B cell (primary cell): ENCODE measurements around the gene PRSS50. TPM values are rescaled to one million over a fixed set of nuclear protein-coding genes. Genes with fewer than 3 reads are reported as not detected.

Source experiments
- ATAC-seq: fragments of 200-7000 bp; cut with Tn5 transposase; one replicate; pipeline ENCODE4 v1.10.0; 2021; ENCODE audit warnings: low read depth, mild to moderate bottlenecking, moderate number of reproducible peaks, moderate library complexity
- CTCF ChIA-PET: fragments of 350-600 bp; sonication (Branson Sonifier 250); formaldehyde crosslinking; loops from one replicate; lab custom pipeline; 2021; ENCODE audit warnings: antibody characterized with exemption, inconsistent platforms; lab: Charles Lee
- POLR2A ChIA-PET: fragments of 350-600 bp; sonication (Branson Sonifier 250); formaldehyde crosslinking; loops from one replicate; lab custom pipeline; 2021; ENCODE audit warnings: antibody characterized with exemption; lab: Charles Lee
- DNase-seq: peaks from one replicate; pipeline ENCODE4 v3.0.0; 2013
- H2AFZ ChIP-seq: 2 replicates; pipeline ENCODE4 v1.6.1; 2012; ENCODE audit warnings: mild to moderate bottlenecking, low read depth, low read length; ENCODE audit not compliant: insufficient read depth, poor library complexity, severe bottlenecking
- H3K27ac ChIP-seq, 2 donors: 1 replicate in 1 of 2; 2 replicates in 1 of 2; pipeline ENCODE4 v1.5.1; 2012 to 2013; ENCODE audit warnings: low read length in 2 of 2, mild to moderate bottlenecking in 2 of 2, moderate library complexity in 1 of 2
- H3K27me3 ChIP-seq, 4 experiments: fragments of 200-600 bp in 1 of 4; sonication (generic) in 1 of 4; replicated peaks in 1 of 4; 1 replicate in 2 of 4; 2 replicates in 2 of 4; pipeline versions ENCODE4 v1.6.1 to v1.7.0; 2013 to 2016; ENCODE audit warnings: low read length in 3 of 4, mild to moderate bottlenecking in 2 of 4, mixed read lengths in 1 of 4, moderate library complexity in 1 of 4; ENCODE audit not compliant: insufficient read depth in 4 of 4, control insufficient read depth in 3 of 4; ENCODE audit errors: control extremely low read depth in 1 of 4
- H3K36me3 ChIP-seq, 2 experiments: replicated peaks in 1 of 2; 1 replicate in 1 of 2; 2 replicates in 1 of 2; pipeline versions ENCODE4 v1.6.1 to v1.7.1; 2013; ENCODE audit warnings: low read length in 1 of 2; ENCODE audit not compliant: insufficient read depth in 2 of 2, control insufficient read depth in 1 of 2; ENCODE audit errors: control extremely low read depth in 1 of 2, extremely low read depth in 1 of 2
- H3K4me1 ChIP-seq, 2 donors: fragments of 200-600 bp in 1 of 2; sonication (generic) in 1 of 2; 1 replicate in 1 of 2; 2 replicates in 1 of 2; pipeline versions ENCODE4 v1.5.1 to v1.6.1; 2013 to 2017; ENCODE audit warnings: low read length in 2 of 2; ENCODE audit not compliant: control insufficient read depth in 2 of 2, insufficient read depth in 2 of 2
- H3K4me2 ChIP-seq: replicated peaks from 2 replicates; pipeline ENCODE3; 2012; ENCODE audit warnings: mild to moderate bottlenecking, low read depth, low read length; ENCODE audit not compliant: poor library complexity, severe bottlenecking
- H3K4me3 ChIP-seq, 5 experiments: fragments of 200-600 bp in 1 of 5; sonication (generic) in 1 of 5; 1 replicate in 3 of 5; 2 replicates in 2 of 5; pipeline versions ENCODE4 v1.5.1 to v1.7.0; 2011 to 2016; ENCODE audit warnings: low read length in 4 of 5, mild to moderate bottlenecking in 4 of 5, low read depth in 2 of 5, control low read depth in 1 of 5, moderate library complexity in 1 of 5; ENCODE audit not compliant: insufficient read depth in 1 of 5; ENCODE audit errors: control extremely low read depth in 1 of 5, extremely low read depth in 1 of 5
- H3K79me2 ChIP-seq: fragments of 200-600 bp; sonication (generic); one replicate; pipeline ENCODE4 v1.6.0; 2016; ENCODE audit warnings: low read length; ENCODE audit not compliant: control insufficient read depth, insufficient read depth
- H3K9ac ChIP-seq: fragments of 200-600 bp; sonication (generic); 2 replicates; pipeline ENCODE4 v1.6.1; 2017; ENCODE audit warnings: mild to moderate bottlenecking, low read length, moderate library complexity
- H3K9me3 ChIP-seq, 3 donors: one replicate each; pipeline versions ENCODE4 v1.6.1 to v1.7.1; 2013; ENCODE audit warnings: low read length in 2 of 3; ENCODE audit not compliant: control insufficient read depth in 2 of 3, insufficient read depth in 1 of 3; ENCODE audit errors: control extremely low read depth in 1 of 3
- H4K20me1 ChIP-seq: 2 replicates; pipeline ENCODE4 v1.6.0; 2012; ENCODE audit warnings: mild to moderate bottlenecking, low read length; ENCODE audit not compliant: insufficient read depth, control insufficient read depth, poor library complexity, severe bottlenecking
- H3K27ac Mint-ChIP-seq: one replicate; pipeline ENCODE4 v1.8.0; 2021; ENCODE audit warnings: mixed read lengths
- H3K27me3 Mint-ChIP-seq: one replicate; pipeline ENCODE4 v1.8.0; 2021; ENCODE audit warnings: mixed read lengths
- H3K4me1 Mint-ChIP-seq: one replicate; pipeline ENCODE4 v1.8.0; 2021; ENCODE audit warnings: mixed read lengths
- H3K4me3 Mint-ChIP-seq: one replicate; pipeline ENCODE4 v1.8.0; 2021; ENCODE audit warnings: mixed read lengths
- H3K9me3 Mint-ChIP-seq: one replicate; pipeline ENCODE4 v1.8.0; 2022; ENCODE audit warnings: mixed read lengths; ENCODE audit not compliant: insufficient read depth
- EZH2 ChIP-seq: IDR thresholded peaks from 2 replicates; pipeline ENCODE4 v1.6.1; 2012; ENCODE audit warnings: borderline replicate concordance, low read depth, mild to moderate bottlenecking, moderate library complexity, low read length; ENCODE audit not compliant: insufficient read depth, poor library complexity, severe bottlenecking
- WGBS: methylation state at CpG from one replicate; pipeline ENCODE4 v1.1.5; 2013; ENCODE audit warnings: missing lambda C conversion rate; ENCODE audit not compliant: insufficient coverage; 5-methylcytosine and 5-hydroxymethylcytosine counted together
- intact Hi-C: fragments of 100-400 bp; cut with micrococcal nuclease; formaldehyde crosslinking; loops from one replicate; pipeline ENCODE4 v1.10.0; 2022
- polyA plus RNA-seq: library from polyadenylated mRNA; depleted of rRNA; stranded (reverse); fragments of >200 nt; gene quantifications from 2 replicates; pipeline ENCODE4 v1.2.3, GENCODE V29; 2012
- total RNA-seq, 2 donors: library from RNA; stranded (reverse); fragments of 120-200 nt in 1 of 2; gene quantifications; 1 replicate in 1 of 2; 2 replicates in 1 of 2; pipeline versions ENCODE4 v1.2.3 to v1.2.4, GENCODE V29; 2013 to 2022
- TF ChIP-seq, protein P1 (sequence below): fragments of 200-600 bp; IDR thresholded peaks from one replicate; pipeline ENCODE4 v1.8.0; 2022; ENCODE audit warnings: antibody characterized with exemption, mild to moderate bottlenecking

PRSS50 gene
- total and polyA plus RNA-seq, 2 donors (not counting 1 experiment from before 2014, with no cell fraction given), result 0.09 to 0.10 TPM

DNA sequence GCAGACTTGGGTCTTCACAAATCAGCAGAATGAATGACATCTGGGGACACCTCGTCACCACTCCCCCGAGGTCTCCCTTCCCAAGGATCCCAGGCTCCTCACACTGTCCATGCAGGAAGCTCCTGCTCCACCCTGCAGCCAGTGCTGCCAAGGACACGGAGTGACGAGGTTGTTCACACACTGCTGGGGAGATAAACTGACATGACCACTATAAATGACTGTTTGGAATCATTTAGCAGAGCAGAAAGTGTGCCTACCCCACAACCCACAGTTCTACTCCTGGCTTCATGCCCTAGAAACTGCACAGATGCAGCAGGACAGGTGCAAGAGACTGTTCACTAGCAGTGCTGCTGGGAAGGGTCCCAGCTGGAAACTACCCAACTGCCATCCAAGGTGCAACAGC, 19.7 kb upstream of the PRSS50 start:
- CTCF ChIA-PET, result no interaction called here
- intact Hi-C loops, result no loop called here
- ATAC-seq (no peak), DNase-seq (no peak)
- 75% methylated on average over 3 of the region's 4 CpGs for WGBS
- H3K27ac Mint-ChIP-seq, result no peak overlapping the region
- H3K9me3 Mint-ChIP-seq, result no peaks in the 10 kb centered on the region
- Histone ChIP-seq H3K36me3 (no peaks in the 10 kb centered on the region), H3K79me2 (no peaks in the 10 kb centered on the region), H3K27ac (no peak overlapping the region), H3K27me3 (no peaks in the 10 kb centered on the region), H3K4me1 (no peaks in the 10 kb centered on the region), H3K9me3 (no peaks in the 10 kb centered on the region), H3K4me3 (no peak overlapping the region), H3K4me2 (no peak overlapping the region), H2AFZ (no peak overlapping the region), H4K20me1 (no peaks in the 10 kb centered on the region), H3K9ac (no peak overlapping the region)
- no peaks in the 10 kb centered on the region for H3K4me1 Mint-ChIP-seq
- TF ChIP-seq, protein P1, sequence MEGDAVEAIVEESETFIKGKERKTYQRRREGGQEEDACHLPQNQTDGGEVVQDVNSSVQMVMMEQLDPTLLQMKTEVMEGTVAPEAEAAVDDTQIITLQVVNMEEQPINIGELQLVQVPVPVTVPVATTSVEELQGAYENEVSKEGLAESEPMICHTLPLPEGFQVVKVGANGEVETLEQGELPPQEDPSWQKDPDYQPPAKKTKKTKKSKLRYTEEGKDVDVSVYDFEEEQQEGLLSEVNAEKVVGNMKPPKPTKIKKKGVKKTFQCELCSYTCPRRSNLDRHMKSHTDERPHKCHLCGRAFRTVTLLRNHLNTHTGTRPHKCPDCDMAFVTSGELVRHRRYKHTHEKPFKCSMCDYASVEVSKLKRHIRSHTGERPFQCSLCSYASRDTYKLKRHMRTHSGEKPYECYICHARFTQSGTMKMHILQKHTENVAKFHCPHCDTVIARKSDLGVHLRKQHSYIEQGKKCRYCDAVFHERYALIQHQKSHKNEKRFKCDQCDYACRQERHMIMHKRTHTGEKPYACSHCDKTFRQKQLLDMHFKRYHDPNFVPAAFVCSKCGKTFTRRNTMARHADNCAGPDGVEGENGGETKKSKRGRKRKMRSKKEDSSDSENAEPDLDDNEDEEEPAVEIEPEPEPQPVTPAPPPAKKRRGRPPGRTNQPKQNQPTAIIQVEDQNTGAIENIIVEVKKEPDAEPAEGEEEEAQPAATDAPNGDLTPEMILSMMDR, result no peak
- TF ChIP-seq EZH2, result no peak
- no peak overlapping the region for H3K4me3 Mint-ChIP-seq
- POLR2A ChIA-PET, result no interaction called here
- H3K27me3 Mint-ChIP-seq, result peaks cover 12% of the 10 kb centered on the region

- DNase-seq (no peak), ATAC-seq (no peak)
- H3K27me3 ChIP-seq, result no peaks in the 10 kb centered on the region
- Mint-ChIP-seq H3K9me3 (no peaks in the 10 kb centered on the region), H3K27ac (no peak overlapping the region), H3K4me3 (no peak overlapping the region), H3K27me3 (peaks cover 18% of the 10 kb centered on the region), H3K4me1 (no peaks in the 10 kb centered on the region)
- intact Hi-C loops, result no loop called here
- ChIA-PET POLR2A (no interaction called here), CTCF (no interaction called here)
- no peaks in the 10 kb centered on the region for H3K79me2 ChIP-seq
- no peaks in the 10 kb centered on the region for H3K4me1 ChIP-seq
- H3K9ac ChIP-seq, result no peak overlapping the region
- H3K36me3 ChIP-seq, result no peaks in the 10 kb centered on the region
- H3K9me3 ChIP-seq, result no peaks in the 10 kb centered on the region
- TF ChIP-seq, protein P1, result no peak
- no peak for TF ChIP-seq EZH2
- H3K4me2 ChIP-seq, result no peak overlapping the region
- WGBS, result 97% methylated on average over 18 of the region's 20 CpGs
- H3K27ac ChIP-seq, result no peak overlapping the region
- H3K4me3 ChIP-seq, result no peak overlapping the region
- H2AFZ ChIP-seq, result no peak overlapping the region
- no peaks in the 10 kb centered on the region for H4K20me1 ChIP-seq
Measured at GRCh38 chr3:46736006-46736872, 18.6 kb upstream of the PRSS50 start.
